Measurements from ENCODE around the gene KAZN.

Gene KAZN

GRCh38 chr1:14759042-14759818, 160.7 kb downstream of the KAZN start:
- H3K4me2 ChIP-seq (ENCODE audit: low read depth, low read length), result no peak overlapping the region
- DNase-seq, result no peak
- H3K9ac ChIP-seq (ENCODE audit: low read length), result no peak overlapping the region

GRCh38 chr1:14759843-14760242, 161.4 kb downstream of the KAZN start:
- H3K4me3 ChIP-seq (ENCODE audit: low read length), result no peak overlapping the region
- H3K9ac ChIP-seq (ENCODE audit: low read length), result no peak overlapping the region
- TF ChIP-seq, protein P1, sequence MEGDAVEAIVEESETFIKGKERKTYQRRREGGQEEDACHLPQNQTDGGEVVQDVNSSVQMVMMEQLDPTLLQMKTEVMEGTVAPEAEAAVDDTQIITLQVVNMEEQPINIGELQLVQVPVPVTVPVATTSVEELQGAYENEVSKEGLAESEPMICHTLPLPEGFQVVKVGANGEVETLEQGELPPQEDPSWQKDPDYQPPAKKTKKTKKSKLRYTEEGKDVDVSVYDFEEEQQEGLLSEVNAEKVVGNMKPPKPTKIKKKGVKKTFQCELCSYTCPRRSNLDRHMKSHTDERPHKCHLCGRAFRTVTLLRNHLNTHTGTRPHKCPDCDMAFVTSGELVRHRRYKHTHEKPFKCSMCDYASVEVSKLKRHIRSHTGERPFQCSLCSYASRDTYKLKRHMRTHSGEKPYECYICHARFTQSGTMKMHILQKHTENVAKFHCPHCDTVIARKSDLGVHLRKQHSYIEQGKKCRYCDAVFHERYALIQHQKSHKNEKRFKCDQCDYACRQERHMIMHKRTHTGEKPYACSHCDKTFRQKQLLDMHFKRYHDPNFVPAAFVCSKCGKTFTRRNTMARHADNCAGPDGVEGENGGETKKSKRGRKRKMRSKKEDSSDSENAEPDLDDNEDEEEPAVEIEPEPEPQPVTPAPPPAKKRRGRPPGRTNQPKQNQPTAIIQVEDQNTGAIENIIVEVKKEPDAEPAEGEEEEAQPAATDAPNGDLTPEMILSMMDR (IDR thresholded peaks at IDR 0.05; ENCODE audit: low read length), result no peak
- no peak for TF ChIP-seq EZH2 (optimal IDR thresholded peaks at IDR 0.05; ENCODE audit: low read depth, low read length)
- TF ChIP-seq EZH2phosphoT487 (IDR thresholded peaks at IDR 0.05; ENCODE audit: low read length), result no peak
- no peak overlapping the region for H3K27ac ChIP-seq (ENCODE audit: low read length)
- no peak overlapping the region for H2AFZ ChIP-seq (ENCODE audit: low read length)
- H3K79me2 ChIP-seq (ENCODE audit: low read length), result no peaks in the 10 kb centered on the region
- H4K20me1 ChIP-seq (ENCODE audit: insufficient read depth, low read length), result no peaks in the 10 kb centered on the region
- no peaks in the 10 kb centered on the region for H3K9me3 ChIP-seq (replicated peaks; ENCODE audit: insufficient read depth, low read length)
- no peaks in the 10 kb centered on the region for H3F3A ChIP-seq (ENCODE audit: insufficient read depth, low read length)
- H3K4me1 ChIP-seq (ENCODE audit: low read length), result no peaks in the 10 kb centered on the region
- no peak overlapping the region for H3K4me2 ChIP-seq (ENCODE audit: low read depth, low read length)
- H3K27me3 ChIP-seq (replicated peaks; ENCODE audit: insufficient read depth, low read length), result no peaks in the 10 kb centered on the region
- no peaks in the 10 kb centered on the region for H3K36me3 ChIP-seq (replicated peaks; ENCODE audit: insufficient read depth, low read length)
- H3K9me2 ChIP-seq (replicated peaks; ENCODE audit: insufficient read depth, low read length), result no peaks in the 10 kb centered on the region
- DNase-seq, result no peak

More at GRCh38 chr1:14759042-14759818, 160.7 kb downstream of the KAZN start:
- Histone ChIP-seq H3K9me2 (replicated peaks; ENCODE audit: insufficient read depth, low read length) (no peaks in the 10 kb centered on the region), H3K79me2 (ENCODE audit: low read length) (no peaks in the 10 kb centered on the region), H3F3A (ENCODE audit: insufficient read depth, low read length) (no peaks in the 10 kb centered on the region), H3K27me3 (replicated peaks; ENCODE audit: insufficient read depth, low read length) (no peaks in the 10 kb centered on the region), H3K9me3 (replicated peaks; ENCODE audit: insufficient read depth, low read length) (no peaks in the 10 kb centered on the region), H3K36me3 (replicated peaks; ENCODE audit: insufficient read depth, low read length) (no peaks in the 10 kb centered on the region), H3K27ac (ENCODE audit: low read length) (no peak overlapping the region), H2AFZ (ENCODE audit: low read length) (no peak overlapping the region), H4K20me1 (ENCODE audit: insufficient read depth, low read length) (no peaks in the 10 kb centered on the region), H3K4me1 (ENCODE audit: low read length) (no peaks in the 10 kb centered on the region), H3K4me3 (ENCODE audit: low read length) (no peak overlapping the region)
- no peak for TF ChIP-seq EZH2 (optimal IDR thresholded peaks at IDR 0.05; ENCODE audit: low read depth, low read length)
- TF ChIP-seq, protein P1 (IDR thresholded peaks at IDR 0.05; ENCODE audit: low read length), result no peak
- TF ChIP-seq EZH2phosphoT487 (IDR thresholded peaks at IDR 0.05; ENCODE audit: low read length), result no peak

- Histone ChIP-seq H3K9me2 (replicated peaks; ENCODE audit: insufficient read depth, low read length) (no peaks in the 10 kb centered on the region), H3K79me2 (ENCODE audit: low read length) (no peaks in the 10 kb centered on the region), H3K27me3 (replicated peaks; ENCODE audit: insufficient read depth, low read length) (no peaks in the 10 kb centered on the region), H3K4me3 (ENCODE audit: low read length) (no peak overlapping the region), H3K9ac (ENCODE audit: low read length) (no peak overlapping the region), H3K4me2 (ENCODE audit: low read depth, low read length) (no peak overlapping the region), H3K4me1 (ENCODE audit: low read length) (no peaks in the 10 kb centered on the region), H3K9me3 (replicated peaks; ENCODE audit: insufficient read depth, low read length) (no peaks in the 10 kb centered on the region), H3F3A (ENCODE audit: insufficient read depth, low read length) (no peaks in the 10 kb centered on the region), H3K27ac (ENCODE audit: low read length) (no peak overlapping the region), H2AFZ (ENCODE audit: low read length) (no peak overlapping the region), H3K36me3 (replicated peaks; ENCODE audit: insufficient read depth, low read length) (no peaks in the 10 kb centered on the region), H4K20me1 (ENCODE audit: insufficient read depth, low read length) (no peaks in the 10 kb centered on the region)
- DNase-seq, result no peak
- TF ChIP-seq EZH2 (optimal IDR thresholded peaks at IDR 0.05; ENCODE audit: low read depth, low read length) (no peak), EZH2phosphoT487 (IDR thresholded peaks at IDR 0.05; ENCODE audit: low read length) (no peak)
- TF ChIP-seq, protein P1 (IDR thresholded peaks at IDR 0.05; ENCODE audit: low read length), result no peak
Measured at GRCh38 chr1:14760780-14761179, 162.3 kb downstream of the KAZN start.

Data from MM.1S (cell line).